ENCODE measurements around the gene MRPL16.
A peak's percentile ranks its signal among the peaks of the same experiment; 100 is the strongest.
"Not testable (repeated sequence)": the region's sequence is repeated elsewhere in the genome, so short reads cannot be mapped to it uniquely, and the experiment has no call there.

MRPL16 gene

DNA sequence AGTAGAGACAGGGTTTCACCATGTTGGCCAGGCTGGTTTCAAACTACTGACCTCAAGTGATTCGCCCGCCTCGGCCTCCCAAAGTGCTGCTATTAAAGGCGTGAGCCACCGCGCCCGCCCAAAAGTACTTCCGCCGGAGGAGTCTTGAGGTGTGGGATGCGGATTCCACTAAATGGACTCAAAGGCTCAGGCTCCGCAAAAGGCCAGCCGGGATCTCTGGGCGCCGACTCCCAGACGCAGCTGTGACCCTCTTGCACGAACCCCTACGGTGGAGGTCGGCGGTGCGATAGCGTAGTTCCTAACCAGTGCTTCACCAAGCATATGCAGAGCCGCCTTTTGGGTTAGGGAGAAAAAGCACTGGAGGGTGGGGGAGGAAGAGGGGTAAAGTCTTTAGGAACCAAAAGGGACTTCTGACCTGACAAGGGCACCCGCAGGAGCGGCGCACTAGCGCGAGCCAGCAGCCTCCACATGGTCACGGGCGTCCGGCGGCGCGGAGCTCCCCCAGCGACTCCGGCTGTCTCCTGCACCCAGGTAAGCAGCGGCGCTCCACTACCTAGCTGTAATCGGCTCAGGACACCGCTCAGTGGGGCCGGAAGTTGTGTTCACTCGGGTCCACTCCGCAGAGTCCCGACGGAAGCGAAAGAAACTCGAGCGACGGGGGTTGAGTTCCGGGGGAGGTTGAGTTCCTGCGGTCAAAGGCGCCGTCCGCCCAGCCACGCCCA lies at the start of gene MRPL16:
TSS of gene MRPL16 (minus strand) at position 590 of the 722 bp plus-strand sequence. CDS start at position 470, 120 bp downstream.
- peak; percentile 55 for DNase-seq

DNA sequence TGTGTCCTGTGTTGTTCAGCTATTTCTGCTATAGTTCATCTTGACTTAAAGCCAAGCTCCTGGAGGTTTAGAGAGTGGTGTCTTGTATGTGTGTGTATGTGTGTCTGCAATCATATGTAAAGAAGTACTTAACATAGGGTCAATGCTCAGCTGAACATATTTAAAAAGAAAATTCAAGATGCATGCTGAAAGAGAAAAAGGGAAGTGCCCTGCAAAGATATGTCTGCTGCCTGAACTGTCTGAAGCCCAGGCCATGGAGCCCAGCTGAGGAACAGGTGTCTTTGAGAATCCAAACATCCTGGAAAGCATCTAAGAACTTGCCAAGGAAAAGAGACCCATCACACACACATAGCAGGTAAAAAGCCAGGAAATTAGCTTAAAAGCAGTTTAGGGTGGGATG lies 49.1 kb upstream of the MRPL16 start:
- DNase-seq = no peak

DNA sequence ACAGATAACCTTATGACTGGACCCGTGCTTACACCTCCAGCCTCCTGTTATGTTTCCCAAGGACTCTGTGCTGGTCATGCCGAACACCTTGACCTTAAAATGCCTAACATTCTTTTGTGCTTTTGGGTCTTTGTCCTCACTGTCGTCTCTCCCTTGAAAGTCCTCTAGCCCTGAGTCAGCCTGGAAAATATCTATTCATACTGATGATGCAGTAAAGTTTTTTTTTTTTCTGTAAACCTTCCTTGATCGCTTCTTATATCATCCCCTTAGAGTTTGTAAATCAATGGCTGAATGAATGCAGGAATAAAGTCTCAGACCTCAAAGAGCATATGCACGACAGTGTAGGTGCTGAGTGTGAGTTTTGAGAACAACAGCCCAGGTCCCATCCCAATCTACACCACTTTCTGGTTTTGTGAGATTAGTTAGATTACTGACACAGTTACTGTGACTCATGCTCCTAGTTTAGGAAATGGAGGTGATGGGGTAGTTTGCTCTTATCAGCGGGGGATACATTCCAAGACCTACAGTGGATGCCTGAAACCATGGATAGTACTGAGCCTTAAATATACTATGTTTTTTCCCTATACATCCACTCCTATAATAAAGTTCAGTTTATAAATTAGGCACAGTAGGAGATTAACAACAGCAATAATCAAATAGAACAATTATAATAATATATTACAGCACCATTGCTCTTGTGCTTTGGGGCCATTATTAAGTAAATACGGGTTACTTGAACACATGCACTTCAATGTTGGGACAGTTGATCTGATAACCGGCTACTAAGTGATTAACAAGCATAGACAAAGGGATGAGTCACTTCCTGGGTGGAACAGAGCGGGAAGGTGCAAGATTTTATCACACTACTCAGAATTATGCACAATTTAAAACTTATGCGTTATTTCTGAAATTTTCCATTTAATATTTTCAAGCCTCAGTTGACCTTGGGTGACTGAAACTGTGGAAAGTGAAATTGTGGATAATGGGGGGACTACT lies 47.2 kb upstream of the MRPL16 start:
- no peak for DNase-seq

DNA sequence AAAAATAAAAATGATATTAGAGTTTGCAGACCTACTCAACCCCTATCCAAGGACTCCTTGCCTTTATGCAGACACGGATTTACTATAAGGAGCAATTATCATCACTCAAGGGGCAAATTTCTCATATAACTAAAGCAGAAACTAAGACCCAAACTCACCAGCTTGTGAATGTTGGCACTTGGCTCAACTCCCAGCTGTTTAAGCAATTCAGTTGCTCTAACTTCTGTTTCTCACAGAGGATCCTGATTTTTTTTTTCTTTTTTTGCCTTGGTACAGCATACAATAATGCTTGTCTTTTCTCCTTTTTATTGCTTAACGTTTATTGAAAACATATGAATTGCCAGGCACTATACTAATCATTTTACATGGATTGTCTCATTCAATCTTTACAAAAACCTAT lies 44.3 kb upstream of the MRPL16 start:
- DNase-seq = no peak

- DNase-seq = not testable (repeated sequence)
Measured at GRCh38 chr11:59851416-59851815, 40.8 kb upstream of the MRPL16 start.

- not testable (repeated sequence) for DNase-seq
Measured at GRCh38 chr11:59849551-59849950, 39.0 kb upstream of the MRPL16 start.

DNA sequence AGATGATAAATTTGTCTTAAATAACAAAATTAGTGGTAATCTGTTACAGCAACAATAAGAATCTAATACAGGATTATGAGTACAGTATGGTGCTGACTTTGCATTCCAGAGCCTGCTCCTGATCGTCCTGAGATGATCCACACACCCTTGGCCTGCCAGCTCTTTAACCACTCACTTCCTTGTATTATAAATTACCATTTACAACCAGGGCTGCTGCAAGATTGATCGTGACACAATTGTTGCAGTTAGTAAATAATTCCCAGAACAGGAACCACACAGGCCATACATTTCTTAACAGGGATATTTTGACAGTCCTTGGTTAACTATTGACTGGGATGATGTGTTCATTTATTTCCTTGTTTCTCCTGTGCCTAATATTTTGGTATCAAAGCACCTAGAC lies 38.6 kb upstream of the MRPL16 start:
- DNase-seq = no peak

DNA sequence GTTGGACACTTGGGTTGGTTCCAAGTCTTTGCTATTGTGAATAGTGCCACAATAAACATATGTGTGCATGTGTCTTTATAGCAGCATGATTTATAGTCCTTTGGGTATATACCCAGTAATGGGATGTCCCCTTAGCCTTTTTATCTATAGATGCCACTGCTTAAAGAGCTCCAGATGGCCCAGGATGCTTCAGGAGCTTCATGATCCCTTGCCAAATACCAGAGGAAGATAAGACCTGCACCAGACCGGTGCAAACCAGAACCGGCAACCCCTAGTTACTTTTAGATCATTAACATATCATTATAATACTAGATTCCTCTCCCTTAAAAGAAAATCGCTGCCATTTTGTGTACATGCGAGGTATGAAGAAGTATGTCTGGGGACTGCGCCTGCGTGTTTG lies 37.9 kb upstream of the MRPL16 start:
- DNase-seq = not testable (repeated sequence)

DNA sequence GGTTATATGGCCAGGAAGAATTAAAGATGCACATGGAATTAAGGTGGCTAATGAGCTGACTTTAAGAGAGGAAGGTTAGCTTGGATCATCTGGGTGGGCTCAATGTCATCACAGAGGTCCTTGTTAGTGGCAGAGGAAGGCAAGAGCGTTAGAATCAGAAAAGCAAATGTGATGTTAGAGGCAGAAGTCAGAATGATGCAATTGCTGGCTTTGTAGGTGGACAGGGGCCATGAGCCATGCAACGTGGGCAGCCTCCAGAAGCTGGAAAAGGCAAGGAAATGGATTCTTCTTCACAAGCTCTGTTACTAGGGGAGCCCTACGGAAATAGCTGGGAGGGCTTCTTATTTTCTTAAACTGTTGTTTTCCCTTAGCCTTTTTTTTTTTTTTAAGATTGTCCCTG lies 37.0 kb upstream of the MRPL16 start:
- DNase-seq = no peak

DNA sequence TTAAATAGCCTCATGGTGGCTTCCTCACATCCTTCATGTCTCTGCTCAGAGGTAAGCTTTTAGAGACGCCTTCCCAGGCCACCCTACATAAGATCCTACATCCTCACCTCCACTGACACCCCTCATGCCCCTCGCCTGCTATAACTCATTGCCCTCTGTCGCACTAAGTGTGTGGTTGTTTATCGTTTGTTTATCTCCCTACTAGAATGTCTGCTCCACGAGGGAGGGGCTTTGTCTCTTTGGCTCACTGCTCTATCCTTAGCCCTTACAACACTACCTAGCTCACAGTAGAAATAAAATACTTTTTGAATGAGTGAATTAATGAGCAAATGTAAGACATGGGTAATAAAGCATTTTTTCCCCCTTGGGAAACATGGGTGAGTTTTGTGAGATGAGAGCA lies 36.0 kb upstream of the MRPL16 start:
- DNase-seq = no peak

- DNase-seq = no peak
Measured at GRCh38 chr11:59845399-59845798, 34.8 kb upstream of the MRPL16 start, which contains the start of gene CBLIF. Gene CBLIF (minus strand): TSS chr11:59845499. CDS start chr11:59845453, 46 bp downstream.

DNA sequence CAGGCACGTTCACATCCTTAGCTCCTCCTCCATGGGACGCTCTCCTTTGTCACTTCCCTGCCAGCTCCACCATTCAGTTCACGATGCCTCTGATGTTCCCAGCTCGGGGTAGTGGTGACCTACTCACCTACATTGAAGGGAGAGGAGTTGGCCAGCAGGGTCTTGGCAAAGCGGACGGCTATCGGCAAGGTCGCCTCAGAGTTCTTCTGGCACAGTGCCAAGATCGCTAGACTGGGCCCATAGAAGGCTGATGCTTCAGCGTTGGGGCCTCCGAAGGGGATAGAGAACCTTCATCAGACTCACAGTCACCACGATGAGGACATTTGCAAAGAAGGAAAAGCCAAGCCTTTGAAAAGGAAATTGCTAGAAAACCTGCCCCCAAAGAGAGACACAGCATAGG lies 31.7 kb upstream of the MRPL16 start:
- DNase-seq = no peak

GRCh38 chr11:59841514-59841913 lies 30.9 kb upstream of the MRPL16 start:
- no peak for DNase-seq

GRCh38 chr11:59839615-59840014 lies 29.0 kb upstream of the MRPL16 start:
- DNase-seq = no peak

DNA sequence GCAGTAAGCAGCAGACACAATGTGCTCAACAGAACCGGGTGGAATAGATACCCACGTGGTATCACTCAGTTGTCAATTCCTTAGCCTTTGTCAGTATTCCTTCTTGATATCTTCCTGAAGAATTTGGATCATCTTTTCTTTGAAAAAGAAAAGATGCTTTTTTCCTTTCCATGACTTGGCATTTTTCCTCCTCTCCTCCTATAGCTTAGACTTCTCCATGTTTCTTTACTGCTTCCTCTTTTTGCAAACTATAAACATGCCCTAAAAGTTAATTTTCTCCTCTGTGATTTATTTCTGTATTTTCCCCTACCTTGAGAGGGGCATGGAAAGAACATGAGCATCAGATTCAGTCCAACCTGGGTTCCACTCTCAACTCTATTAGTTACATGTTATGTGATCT lies 23.0 kb upstream of the MRPL16 start:
- DNase-seq = no peak

- no peak for DNase-seq
Measured at GRCh38 chr11:59829358-59829757, 18.8 kb upstream of the MRPL16 start.

DNA sequence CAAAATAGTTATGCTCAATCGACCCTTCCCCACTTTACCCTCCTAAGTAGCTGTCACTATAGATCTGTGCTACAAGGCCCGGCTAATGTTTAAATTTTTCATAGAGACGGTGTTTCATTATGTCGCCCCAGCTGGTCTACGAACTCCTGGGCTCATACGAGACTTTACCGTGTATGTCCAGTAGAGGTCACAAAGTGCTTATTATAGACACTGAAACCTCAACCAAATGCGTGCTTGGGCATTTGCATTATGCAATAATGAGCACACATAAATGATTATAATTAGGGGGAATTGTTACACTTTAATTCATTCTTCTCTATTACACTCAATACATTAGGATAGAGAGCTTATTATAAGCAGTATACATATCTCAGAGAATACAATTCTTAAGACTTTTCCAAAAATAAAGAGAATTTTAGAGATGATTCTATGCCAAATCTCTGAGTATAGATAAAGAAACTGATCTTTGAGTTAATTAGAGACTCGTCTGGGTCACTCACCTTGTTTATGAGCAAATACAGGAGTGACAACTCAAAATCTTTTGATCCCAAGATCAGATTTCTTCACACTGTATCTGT lies 12.5 kb upstream of the MRPL16 start:
- no peak for DNase-seq

- no peak for DNase-seq
Measured at GRCh38 chr11:59818572-59818971, 8.0 kb upstream of the MRPL16 start.

DNA sequence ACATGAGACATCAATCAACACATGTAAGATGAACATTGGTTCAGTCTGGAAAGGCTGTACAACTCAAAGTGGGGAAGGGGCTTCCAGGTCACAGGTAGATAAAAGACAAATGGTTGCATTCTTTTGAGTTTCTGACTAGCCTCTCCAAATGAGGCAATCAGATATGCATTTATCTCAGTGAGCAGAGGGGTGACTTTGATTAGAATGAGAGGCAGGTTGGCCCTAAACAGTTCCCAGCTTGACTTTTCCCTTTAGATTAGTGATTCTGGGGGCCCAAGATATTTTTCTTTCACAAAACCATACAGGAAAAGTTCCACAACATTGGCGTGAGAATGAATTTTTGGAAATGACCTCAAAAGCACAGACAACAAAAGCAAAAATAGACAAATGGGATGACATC lies 5.9 kb upstream of the MRPL16 start:
- not testable (repeated sequence) for DNase-seq

GRCh38 chr11:59815754-59816153 lies 5.2 kb upstream of the MRPL16 start:
- DNase-seq = no peak

DNA sequence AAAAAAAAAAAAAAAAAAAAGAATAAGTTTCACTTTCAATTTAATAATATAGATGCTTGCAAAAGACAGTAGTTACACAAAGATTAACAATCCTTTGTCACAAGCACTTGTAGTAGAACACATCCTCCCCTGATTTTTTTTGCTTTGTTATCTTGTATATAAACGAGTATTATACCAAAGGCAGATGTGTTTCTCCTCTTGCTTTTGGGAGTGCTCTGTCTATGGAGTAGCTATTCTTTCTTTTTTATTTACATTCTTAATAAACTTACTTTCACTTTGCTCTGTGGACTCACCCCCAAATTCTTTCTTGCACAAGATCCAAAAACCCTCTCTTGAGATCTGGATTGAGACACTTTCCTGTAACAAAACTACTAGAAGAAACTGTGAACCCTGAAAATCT lies 3.4 kb upstream of the MRPL16 start:
- DNase-seq = no peak

- DNase-seq = no peak
Measured at GRCh38 chr11:59813364-59813763, 2.8 kb upstream of the MRPL16 start.

DNA sequence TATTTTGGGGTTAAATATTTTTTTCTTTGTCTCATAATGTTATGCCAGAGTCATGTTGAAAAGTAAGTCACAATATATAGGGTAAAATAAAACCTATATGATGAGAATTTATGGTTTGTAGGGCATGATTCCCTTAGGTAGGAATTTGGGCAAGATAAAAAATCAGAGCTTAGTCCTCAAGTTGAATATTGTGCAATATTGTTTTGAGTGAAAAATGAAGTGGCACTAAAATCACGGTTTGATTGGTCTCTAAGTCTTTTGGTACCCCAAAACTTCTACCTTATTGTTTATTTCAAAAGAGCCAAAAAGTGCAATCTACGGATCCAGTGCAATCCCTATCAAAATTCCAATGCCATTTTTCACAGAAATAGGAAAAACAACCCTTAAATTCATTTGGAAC lies 1.6 kb upstream of the MRPL16 start:
- no peak for DNase-seq

- DNase-seq = no peak
Measured at GRCh38 chr11:59810911-59811259, 307 bp upstream of the MRPL16 start.

Data from DMS 273 treated with DMSO at 0.1 percent for 48 hours (cell line).